Stimulated activated CD8-positive, alpha-beta memory T cell treated with anti-CD3 and anti-CD28 coated beads, Interleukin-12 subunit alpha, Interleukin-12 subunit beta, amount 100 ng/mL, for 4 hours (primary cell): Measurements from ENCODE around the gene SLC43A3.
"Not testable (repeated sequence)": the region's sequence is repeated elsewhere in the genome, so short reads cannot be mapped to it uniquely, and the experiment has no call there.

ENCODE experiments used
- DNase-seq: peaks from one replicate; pipeline ENCODE4 v3.0.0-alpha.2; 2020; ENCODE audit warnings: low read depth

SLC43A3 gene

GRCh38 chr11:57405271-57405860, 21.6 kb downstream of the SLC43A3 start:
- no peak for DNase-seq

- DNase-seq = no peak
Measured at GRCh38 chr11:57403802-57404147, 23.1 kb downstream of the SLC43A3 start.

GRCh38 chr11:57403003-57403801, 23.7 kb downstream of the SLC43A3 start:
- not testable (repeated sequence) for DNase-seq

- DNase-seq = no peak
Measured at GRCh38 chr11:57402188-57403002, 24.5 kb downstream of the SLC43A3 start.

GRCh38 chr11:57399972-57400578, 26.8 kb downstream of the SLC43A3 start:
- DNase-seq = no peak

- no peak for DNase-seq
Measured at GRCh38 chr11:57399221-57399620, 27.7 kb downstream of the SLC43A3 start.

GRCh38 chr11:57397394-57397990, 29.4 kb downstream of the SLC43A3 start:
- DNase-seq = no peak

- DNase-seq = no peak
Measured at GRCh38 chr11:57396744-57397143, 30.2 kb downstream of the SLC43A3 start.

- no peak for DNase-seq
Measured at GRCh38 chr11:57395905-57396623, 30.9 kb downstream of the SLC43A3 start.

GRCh38 chr11:57394203-57394965, 32.5 kb downstream of the SLC43A3 start:
- DNase-seq = no peak

GRCh38 chr11:57392763-57393105, 34.2 kb downstream of the SLC43A3 start:
- DNase-seq = no peak

GRCh38 chr11:57392066-57392762, 34.7 kb downstream of the SLC43A3 start:
- no peak for DNase-seq

GRCh38 chr11:57391539-57391938, 35.4 kb downstream of the SLC43A3 start:
- DNase-seq = no peak

GRCh38 chr11:57391111-57391510, 35.8 kb downstream of the SLC43A3 start:
- DNase-seq = no peak

- DNase-seq = no peak
Measured at GRCh38 chr11:57390535-57390934, 36.4 kb downstream of the SLC43A3 start, which contains the start of gene PRG2. Gene PRG2 (minus strand): TSS chr11:57390650. CDS start chr11:57389944, 706 bp downstream.

- DNase-seq = no peak
Measured at GRCh38 chr11:57387289-57388030, 39.5 kb downstream of the SLC43A3 start.

GRCh38 chr11:57386178-57386940, 40.6 kb downstream of the SLC43A3 start:
- DNase-seq = no peak

GRCh38 chr11:57380975-57381374, 45.9 kb downstream of the SLC43A3 start, which contains the start of gene PRG3:
Gene PRG3 (minus strand): TSS chr11:57381150. CDS start chr11:57380708, 442 bp downstream.
- DNase-seq = no peak
